NCI-H1092 (cell line): Measurements from ENCODE around the gene PIK3AP1.
A peak's percentile ranks its signal among the peaks of the same experiment; 100 is the strongest.

Experiments used
- DNase-seq: peaks from one replicate; lab custom pipeline; 2025; lab: John Stamatoyannopoulos, UW

PIK3AP1 gene

DNA sequence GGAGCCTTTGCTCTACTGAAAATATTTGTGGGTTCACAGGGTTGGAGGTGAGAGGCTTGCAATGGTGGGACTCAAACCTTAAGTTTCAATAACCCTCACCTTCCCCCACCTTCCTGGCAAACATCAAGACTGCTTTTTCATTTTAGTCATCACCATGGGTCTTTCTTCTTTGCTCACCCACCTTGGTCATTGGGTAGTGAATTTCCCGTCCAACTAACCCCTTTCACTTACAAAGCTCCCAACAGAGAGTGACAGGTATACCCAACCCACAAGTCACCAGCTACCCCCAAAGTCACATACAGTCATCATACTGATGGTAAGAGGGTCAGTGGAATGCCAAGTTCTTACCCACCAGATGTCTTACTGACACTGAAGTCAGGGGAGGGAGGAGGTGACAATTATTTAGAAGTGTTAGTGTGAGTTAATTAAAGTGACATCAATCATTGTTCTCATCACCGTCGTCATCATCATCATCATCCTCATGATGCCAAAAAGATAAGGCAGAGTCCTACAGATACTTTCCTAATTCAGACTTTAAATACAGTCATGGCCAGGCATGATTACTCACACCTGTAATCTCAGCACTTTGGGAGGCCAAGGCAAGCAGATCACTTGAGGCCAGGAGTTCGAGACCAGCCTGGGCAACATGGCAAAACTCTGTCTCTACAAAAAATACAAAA lies 49.0 kb downstream of the PIK3AP1 start:
- no peak for DNase-seq

DNA sequence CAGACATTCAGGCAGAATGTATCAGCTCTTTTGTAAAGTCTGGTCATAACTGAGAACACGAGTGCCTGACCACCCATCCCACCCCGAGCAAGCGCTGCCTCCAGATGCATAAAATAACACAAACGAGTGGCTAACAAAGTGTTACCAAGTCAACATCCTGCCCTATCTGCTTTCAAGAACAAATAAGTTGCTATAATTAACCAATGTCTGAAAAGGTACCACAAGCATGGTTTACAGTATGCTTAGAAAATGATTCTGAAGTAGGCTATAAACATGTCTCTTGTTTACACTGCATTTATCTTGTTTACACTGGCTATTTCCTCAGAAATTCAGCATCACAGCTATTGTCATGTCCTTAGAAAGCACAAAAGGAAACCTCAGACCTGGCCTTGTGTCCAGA lies 49.5 kb downstream of the PIK3AP1 start:
- DNase-seq, result peak; percentile 61

DNA sequence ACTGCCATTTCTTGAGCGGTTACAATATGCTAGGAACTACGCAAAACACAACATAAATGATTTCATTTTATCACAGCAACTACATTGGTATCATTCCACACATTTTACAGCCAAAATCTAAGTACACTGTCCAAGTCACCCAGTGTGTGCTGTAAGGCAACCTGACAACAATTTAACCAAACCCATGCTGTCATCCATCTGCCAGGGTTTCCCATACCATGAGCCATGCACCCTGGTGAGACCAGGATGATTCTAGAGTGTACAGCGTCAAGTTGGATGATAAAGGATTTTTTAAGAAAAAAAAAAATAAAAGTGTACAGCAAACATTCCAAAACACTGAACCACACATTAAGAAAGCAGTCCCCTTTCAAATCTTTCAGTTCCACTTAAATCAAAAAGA lies 52.9 kb downstream of the PIK3AP1 start:
- no peak for DNase-seq

DNA sequence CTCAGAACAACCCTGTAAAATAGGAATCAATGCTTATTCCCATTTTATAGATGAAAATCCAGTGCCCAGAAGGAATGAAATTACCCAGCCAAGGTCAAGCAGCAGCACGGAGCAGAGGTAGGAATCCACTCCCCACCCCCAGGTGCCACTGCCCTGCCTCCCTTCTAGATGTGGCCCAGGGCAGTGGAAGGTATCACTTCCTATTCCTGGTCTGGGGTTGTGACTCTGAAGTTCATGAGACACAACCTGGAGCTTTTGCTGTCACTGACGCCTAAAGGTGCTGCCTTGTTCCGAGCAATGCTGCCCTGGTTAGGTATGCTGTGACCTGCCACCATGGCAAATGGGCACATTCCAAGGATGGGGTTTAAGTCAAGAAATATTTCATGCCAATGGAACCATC lies 53.6 kb downstream of the PIK3AP1 start:
- no peak for DNase-seq

DNA sequence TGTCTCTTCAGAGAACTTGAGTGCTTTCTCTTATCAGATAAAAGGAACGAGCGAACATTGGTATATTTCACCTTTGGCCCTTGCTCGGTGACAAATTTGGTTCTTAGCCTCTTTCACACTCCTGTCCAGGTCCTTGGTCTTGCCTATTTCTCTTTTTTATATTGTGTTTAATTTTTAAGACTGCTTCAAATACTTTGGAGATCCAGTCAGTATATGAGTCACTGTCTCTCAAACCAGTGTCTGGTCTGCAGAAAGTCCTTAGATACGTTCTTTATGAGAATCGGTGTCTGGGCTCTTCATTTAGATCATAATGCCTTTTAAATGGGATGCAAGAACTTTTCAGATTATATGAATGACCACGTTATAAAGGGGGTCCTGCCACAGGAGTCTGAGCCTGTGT lies 55.0 kb downstream of the PIK3AP1 start:
- no peak for DNase-seq

DNA sequence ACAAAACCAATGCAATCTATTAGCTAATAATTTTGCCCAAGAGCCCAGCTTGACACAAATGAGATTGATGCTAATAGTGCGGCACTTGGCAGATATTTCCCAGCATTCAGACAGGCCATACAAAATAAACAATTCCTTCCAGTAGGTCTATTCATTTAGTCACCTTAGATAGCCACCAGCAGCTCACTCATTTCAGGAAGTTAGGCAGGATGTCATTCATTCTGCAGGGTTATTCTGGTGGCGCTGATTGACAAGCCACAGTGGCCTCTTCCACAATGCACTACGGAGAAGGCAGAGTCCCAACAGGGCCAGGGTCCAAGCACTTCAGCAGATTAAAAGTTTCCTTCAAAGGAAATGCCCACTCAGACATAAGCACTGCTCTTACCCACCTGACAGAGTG lies 55.8 kb downstream of the PIK3AP1 start:
- no peak for DNase-seq

DNA sequence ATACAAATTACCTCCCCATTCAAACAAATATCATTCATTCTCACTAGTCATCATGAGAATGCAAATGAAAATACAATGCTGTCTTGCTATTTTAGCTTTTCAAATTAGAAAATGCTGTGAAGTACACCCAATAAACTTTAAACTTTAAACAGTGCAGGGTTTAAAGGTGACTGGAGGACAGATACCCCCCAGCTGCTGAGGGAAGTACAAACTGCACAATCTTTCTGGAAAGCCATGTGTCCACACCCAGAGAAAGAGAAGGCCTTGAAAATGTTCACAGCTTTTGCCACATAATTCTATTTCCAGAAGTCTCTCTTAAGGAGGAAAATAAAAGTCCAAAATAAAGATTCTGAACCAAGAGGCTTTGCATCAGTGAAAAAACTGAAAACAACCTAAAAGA lies 56.5 kb downstream of the PIK3AP1 start:
- no peak for DNase-seq

DNA sequence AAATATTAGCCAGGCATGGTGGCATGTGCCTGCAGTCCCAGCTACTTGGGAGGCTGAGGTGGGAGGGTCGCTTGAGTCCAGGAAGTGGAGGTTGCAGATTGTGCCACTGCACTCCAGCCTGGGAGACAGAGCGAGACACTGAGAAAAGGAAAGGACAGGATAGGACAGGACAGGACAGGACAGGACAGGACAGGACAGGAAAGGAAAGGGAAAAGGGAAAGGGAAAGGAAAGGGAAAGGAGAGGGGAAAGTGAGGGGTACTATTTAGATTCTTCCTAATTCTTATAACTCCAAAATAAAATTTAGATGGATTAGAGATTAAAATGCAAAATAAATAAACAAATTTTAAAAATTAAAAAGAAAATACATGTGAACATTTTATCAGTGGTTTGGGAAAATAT lies 58.7 kb downstream of the PIK3AP1 start:
- no peak for DNase-seq

DNA sequence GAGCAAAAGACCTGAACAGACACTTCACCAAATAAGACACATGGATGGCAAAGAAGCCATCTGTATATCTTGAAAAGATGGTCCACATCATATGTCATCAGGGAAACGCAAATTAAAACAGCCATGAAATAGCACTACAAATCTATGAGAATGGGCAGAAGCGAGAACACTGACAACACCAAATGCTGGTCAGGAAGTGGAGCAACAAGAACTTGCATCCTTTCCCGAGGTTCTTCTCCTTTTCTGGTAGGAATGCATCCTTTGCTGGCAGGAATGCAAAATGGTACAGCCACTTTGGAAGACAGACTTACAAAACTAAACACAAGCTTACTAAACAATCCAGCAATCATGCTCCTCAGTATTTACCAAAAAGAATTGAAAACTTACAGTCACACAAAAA lies 60.0 kb downstream of the PIK3AP1 start:
- no peak for DNase-seq

DNA sequence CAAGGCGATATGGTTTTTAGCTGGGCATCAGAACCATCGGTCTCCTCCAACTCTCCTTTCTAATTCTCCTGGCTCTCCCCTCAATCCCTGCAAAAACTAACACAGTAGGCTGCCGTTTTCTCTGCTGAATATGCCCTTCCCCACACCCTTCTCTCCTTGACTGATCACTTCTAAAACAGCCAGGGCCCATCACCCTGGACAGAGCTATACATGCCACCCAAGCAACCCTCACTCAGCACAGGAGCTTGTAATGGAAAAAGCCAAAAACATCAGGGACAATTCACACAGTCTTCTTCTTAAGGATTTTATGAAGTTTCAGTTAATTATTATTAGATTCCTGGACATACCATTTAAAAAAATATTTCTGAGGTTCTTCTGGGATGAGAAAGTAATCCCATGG lies 61.5 kb downstream of the PIK3AP1 start:
- no peak for DNase-seq

DNA sequence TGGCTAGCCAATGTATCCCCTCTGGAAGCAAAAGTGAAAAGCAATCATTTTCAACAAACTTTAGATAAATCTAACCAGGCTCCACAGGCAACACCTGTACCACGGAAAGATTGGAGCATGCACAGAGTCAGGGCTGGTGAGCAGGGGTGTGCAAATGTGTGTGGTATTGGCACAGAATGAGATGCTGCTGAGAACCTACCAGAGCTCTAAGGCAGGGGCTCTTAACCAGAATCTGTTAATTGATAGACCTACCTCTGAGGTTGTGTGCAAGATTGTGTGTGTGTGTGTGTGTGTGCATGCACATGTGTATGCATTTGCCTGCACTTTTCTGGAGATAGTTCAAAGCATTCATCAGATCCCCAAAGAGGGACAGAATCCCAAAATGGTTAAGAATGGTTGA lies 62.9 kb downstream of the PIK3AP1 start:
- DNase-seq, result no peak

DNA sequence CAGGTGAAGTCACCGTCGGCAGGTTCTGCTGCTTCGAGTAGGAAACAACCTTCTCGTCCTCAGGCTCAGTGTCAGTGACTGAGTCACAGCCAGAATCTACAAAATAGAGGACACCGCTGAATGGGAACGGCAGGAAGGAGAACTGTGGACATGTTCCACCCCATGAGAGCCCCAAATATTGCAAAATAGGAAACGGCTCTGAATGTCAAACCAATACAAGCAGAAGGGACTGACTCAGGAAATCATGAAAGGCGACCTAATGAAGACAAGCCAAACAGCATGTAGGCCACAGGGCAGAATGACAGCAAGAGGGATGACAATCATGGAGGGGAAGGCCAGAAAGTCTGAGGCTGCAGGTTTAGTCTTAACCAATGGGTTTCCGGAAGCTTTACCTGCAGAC lies 63.5 kb downstream of the PIK3AP1 start:
- DNase-seq, result no peak

DNA sequence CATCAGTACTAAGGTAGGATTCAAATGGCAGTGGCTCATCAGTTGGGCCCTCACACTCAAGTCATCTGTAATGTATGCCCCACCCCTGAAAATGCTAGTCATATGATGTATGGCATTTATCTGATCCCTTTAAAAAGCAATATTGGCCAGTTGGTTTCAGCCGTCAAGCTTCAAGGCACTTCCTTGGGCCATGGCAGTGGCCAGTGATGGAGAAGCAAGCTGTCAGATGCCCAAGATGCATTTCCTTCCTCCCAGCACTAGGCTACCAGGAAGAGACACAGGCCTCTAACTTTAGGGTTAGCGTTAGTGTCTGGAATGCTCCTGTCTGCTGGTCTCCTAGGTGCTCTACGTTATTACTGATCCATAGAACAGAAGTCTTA lies 64.1 kb downstream of the PIK3AP1 start:
- DNase-seq, result no peak

DNA sequence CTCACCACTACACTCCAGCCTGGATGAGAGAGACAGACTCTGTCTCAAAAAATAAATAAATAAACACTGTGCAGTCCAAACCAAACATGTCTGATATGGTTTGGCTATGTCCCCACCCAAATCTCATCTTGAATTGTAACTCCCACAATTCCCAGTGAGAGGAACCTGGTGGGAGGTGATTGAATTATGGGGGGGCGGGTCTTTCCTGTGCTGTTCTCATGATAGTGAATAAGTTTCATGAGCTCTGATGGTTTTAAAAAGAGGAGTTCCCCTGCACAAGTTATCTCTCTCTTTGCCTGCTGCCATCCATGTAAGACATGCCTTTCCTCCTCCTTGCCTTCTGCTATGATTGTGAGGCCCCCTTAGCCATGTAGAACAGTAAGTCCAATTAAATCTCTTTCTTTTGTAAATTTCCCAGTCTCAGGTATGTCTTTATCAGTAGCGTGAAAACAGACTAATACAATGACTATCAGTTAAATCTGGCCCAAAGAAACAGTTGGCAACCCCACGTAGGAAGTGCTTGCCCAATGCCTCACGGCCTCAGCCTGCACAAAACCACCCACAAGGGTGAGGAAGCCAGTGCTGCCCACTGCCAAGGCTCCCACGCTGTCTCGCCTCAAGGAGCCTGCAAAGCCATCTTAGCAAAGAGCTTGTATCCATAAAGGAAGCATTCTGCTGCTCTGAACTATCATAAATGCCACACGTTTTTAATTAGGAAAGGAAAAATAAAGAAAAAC lies 64.7 kb downstream of the PIK3AP1 start:
- DNase-seq, result no peak

DNA sequence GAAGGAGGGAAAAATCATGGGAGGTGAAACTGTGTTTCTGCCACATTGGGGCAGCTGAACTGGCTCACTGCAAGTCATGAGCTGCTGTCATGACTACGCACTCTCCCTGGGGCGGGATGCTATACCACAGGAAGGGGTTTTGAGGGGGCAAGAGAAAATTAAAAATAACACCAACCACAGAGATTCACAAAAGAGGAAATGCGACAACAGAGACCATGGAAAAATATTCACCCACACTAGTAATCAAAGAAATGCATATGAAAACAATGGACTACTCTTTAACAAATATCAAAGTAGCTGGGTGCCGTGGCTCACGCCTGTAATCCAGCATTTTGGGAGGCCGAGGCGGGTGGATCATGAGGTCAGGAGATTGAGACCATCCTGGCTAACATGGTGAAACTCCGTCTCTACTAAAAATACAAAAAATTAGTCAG lies 68.3 kb downstream of the PIK3AP1 start:
- DNase-seq, result no peak

DNA sequence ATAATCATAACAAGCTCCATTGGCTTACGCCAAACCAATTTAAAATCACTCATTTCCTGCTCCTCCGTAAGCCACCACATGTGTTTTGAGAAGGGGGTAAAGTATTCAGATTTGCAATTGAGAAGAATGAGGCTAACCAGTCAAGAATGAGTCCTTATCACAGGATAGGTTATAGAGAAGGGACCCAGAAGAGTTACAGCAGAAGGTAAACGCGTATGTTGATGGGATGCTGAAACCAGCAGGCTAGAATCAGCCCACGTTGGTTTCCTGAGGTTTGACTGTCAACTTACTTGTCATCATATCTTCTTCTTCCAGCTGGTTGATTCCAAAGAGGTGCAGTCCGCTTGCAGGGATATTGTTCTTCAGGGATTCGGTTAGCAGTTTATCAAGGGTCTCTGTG lies 69.4 kb downstream of the PIK3AP1 start:
- DNase-seq, result no peak

DNA sequence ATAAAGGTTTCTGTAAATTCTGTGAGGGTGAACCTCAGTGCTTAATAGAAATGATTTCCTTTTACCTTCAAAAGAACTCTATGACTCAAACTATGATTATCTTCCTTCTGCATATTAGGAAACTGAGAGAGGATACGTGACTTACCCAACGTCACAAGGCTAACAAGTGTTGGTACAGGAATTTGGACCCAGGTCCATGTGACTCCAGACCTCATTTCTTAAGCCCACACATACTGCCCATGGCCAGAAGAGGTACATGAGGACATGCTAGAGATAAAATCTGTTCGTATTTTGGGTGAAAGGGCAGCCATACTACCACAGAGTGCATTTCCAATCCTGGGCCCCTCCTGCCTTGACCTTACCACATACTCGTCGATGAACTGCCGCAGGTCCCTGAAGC lies 72.0 kb downstream of the PIK3AP1 start:
- no peak for DNase-seq

DNA sequence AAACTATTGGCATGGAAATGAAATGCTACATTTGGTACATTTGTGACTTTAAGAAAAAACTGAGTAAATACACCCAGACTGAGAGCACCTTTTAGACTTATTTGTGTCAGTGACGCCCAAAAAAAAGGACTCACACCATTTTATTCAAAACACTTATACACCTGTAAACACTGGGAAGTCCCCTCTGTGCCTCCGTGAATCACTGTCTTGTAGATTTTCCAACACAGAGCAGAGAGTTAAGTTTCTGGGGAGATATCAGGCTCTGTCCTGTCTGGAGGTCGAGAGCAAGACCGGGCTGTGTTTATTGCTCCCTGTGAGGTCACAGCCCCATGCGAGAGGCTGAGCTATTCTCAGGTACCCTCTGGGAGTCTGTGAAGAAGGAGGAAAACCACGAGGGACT lies 72.8 kb downstream of the PIK3AP1 start:
- no peak for DNase-seq

DNA sequence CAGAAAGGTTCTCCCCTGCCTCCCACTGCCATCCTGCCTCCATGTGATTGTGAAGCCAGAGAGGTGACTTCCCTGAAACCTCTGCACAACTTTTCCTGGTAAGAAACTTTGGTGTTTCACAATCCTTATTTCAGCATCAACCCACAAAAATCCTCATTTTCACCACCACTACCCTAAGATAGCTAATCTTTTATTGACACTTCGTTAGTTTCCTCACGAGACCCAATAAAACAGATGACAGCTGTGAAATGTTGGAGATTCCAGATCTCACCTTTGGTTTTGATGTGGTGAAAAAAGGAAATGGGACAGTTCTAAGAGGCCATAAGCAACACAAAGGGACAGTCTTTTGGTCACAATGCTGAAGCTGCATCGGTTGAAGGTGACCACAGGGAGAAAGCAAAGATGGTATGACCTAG lies 73.6 kb downstream of the PIK3AP1 start:
- no peak for DNase-seq

DNA sequence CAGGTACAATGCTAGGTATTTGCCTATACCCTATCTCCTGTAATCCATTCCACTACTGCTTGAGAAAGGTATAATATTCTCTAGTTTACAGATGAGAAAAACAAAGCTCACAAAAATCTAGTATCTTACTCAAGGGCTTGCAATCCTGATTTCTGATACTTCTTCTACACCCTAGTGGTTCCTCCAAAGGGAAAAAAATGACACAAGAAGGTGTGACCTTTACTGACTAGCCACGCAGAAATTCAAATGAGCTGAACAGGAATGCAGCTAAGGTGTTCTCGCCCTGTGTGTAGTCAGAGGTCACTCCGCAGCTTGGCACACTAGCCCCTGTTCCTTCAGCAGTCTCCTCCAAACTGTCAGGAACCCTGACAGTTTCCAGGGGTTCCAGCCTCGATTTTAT lies 74.0 kb downstream of the PIK3AP1 start:
- DNase-seq, result no peak

DNA sequence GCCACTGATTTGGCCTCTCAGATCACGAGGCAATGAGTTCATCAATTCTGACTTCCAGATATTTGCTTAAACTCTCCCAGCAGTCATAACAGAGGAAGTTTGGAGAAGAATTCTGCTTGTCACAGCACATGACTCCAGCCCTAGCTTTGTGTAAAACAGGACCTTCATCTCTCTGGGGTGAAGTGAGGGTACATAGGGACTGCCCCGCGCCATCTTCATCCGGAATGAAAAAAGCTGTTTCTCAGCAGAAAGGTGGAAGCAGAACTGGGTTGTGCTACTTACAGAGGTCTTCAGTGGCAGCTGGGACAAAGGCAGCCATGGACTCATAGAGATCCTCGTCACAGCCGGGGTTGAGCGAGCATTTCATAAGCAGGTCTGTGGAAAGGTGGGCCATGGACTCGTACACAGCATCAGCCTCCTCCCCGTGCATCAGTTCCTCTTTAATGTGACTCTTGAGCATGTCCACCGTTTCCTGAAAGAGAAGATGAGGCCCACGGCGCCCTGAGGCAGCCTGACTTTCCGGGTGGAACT lies 75.1 kb downstream of the PIK3AP1 start:
- no peak for DNase-seq

DNA sequence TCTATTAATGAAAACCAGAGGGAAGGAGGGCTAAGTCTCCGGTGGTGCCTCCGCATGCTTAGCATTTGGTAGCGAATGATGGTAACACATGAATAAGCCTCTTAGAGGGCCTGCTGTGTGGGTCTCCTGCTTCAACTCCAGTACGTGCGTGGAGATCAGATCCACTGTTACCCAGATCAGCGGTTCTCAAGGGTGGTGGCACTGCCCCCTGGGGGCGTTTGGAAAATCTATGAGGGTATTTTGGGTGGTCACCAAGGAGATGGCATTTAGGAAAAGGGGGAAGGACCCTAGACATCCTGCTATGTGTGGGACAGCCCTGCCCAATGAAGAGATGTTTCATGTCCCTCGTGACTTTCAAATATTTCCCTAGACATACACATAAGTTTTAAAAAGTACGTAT lies 76.4 kb downstream of the PIK3AP1 start:
- no peak for DNase-seq

DNA sequence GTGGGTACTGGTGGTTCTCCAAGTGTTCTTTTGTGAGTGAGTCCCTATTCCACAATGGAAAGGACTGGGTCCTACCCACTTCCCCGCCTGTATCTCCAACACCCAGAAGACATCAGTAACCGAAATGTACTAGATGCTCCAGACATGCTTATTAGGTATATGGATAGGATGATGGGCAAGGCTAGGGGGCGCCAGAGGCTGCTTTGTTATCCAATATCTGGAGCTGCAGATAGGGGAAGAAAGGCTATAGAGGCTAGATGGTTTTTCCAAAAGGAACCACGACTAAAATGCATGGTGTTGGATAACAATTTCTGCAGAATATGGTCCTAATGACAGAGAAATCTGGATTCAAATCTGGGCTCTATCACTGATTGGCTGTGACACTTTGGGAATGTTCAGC lies 77.3 kb downstream of the PIK3AP1 start:
- DNase-seq, result peak; percentile 52

DNA sequence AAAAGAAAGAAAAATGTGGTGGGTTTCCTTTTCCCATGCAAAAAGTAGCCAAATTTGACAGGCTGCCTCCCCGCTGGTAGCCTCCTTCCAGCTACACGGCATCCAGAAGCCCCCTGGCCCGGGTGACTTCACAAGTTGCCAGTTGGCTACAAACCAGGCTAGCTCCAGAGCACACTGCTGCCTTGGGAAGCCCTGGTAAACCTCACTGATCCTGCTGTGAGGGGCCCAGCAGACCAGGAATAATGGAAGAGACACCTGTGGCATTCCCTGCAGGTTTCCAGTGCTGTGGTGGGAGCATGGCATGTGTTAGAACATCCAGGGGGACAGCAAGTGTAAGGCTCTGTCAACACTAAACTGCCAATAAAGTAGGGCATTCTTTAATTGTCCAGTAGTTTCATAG lies 77.8 kb downstream of the PIK3AP1 start:
- DNase-seq, result no peak
